ENCODE data around the gene PRELID1. TPM values are rescaled to one million over a fixed set of nuclear protein-coding genes. Genes with fewer than 3 reads are reported as not detected.

The PRELID1 gene
- total and polyA plus RNA-seq, 10 of the 15 experiments (the other 5 are each of a cell fraction or from before 2014, with no cell fraction given): 30.9 to 584 (median 254) TPM

DNA sequence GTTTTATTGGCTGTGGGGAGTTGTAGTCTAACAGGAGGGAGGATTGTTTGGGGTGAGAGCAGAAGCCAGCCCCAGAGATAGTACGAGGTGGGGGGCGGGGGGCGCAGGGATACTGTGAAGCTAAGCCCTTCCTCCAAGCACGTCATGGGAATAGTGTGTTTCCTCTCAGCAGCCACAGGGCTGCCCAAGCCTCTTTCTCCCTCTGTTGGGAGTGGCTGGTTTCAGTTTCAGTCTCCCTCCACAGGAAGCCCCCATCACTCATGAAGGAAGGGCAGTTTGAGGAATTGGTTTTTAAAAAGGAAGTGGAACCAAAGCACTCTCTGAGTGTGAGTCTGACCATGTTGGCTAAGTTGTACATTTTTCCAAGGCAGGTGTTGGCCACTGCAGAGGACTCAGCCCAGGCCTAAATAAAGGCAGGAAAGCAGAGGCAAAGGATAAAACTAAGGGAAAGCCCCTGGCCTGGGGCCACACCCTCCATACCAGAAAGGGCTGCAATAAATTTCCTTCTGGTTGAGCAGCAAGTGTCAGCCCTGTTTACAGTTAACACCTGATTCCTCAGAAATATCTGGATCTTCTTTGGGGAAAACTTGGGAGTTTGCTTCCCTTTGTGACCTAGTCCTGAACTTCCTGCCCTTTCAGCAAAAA is 3.2 kb upstream of the PRELID1 start (continued):
- TF ChIP-seq, protein P1, sequence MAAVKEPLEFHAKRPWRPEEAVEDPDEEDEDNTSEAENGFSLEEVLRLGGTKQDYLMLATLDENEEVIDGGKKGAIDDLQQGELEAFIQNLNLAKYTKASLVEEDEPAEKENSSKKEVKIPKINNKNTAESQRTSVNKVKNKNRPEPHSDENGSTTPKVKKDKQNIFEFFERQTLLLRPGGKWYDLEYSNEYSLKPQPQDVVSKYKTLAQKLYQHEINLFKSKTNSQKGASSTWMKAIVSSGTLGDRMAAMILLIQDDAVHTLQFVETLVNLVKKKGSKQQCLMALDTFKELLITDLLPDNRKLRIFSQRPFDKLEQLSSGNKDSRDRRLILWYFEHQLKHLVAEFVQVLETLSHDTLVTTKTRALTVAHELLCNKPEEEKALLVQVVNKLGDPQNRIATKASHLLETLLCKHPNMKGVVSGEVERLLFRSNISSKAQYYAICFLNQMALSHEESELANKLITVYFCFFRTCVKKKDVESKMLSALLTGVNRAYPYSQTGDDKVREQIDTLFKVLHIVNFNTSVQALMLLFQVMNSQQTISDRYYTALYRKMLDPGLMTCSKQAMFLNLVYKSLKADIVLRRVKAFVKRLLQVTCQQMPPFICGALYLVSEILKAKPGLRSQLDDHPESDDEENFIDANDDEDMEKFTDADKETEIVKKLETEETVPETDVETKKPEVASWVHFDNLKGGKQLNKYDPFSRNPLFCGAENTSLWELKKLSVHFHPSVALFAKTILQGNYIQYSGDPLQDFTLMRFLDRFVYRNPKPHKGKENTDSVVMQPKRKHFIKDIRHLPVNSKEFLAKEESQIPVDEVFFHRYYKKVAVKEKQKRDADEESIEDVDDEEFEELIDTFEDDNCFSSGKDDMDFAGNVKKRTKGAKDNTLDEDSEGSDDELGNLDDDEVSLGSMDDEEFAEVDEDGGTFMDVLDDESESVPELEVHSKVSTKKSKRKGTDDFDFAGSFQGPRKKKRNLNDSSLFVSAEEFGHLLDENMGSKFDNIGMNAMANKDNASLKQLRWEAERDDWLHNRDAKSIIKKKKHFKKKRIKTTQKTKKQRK (IDR thresholded peaks at IDR 0.05; ENCODE audit: low read depth, low read length): no peak
- TF ChIP-seq, protein P2, sequence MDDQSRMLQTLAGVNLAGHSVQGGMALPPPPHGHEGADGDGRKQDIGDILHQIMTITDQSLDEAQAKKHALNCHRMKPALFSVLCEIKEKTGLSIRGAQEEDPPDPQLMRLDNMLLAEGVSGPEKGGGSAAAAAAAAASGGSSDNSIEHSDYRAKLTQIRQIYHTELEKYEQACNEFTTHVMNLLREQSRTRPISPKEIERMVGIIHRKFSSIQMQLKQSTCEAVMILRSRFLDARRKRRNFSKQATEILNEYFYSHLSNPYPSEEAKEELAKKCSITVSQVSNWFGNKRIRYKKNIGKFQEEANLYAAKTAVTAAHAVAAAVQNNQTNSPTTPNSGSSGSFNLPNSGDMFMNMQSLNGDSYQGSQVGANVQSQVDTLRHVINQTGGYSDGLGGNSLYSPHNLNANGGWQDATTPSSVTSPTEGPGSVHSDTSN (IDR thresholded peaks at IDR 0.05; ENCODE audit: insufficient replicate concordance, low read depth, low read length): peak; percentile 77
- TF ChIP-seq, protein P3, sequence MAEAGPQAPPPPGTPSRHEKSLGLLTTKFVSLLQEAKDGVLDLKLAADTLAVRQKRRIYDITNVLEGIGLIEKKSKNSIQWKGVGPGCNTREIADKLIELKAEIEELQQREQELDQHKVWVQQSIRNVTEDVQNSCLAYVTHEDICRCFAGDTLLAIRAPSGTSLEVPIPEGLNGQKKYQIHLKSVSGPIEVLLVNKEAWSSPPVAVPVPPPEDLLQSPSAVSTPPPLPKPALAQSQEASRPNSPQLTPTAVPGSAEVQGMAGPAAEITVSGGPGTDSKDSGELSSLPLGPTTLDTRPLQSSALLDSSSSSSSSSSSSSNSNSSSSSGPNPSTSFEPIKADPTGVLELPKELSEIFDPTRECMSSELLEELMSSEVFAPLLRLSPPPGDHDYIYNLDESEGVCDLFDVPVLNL (IDR thresholded peaks at IDR 0.05; ENCODE audit: low read depth, low read length): no peak
- TF ChIP-seq PAX5 (IDR thresholded peaks at IDR 0.05; ENCODE audit: borderline replicate concordance, low read depth, low read length) (peak; percentile 52; the same call in 1 of the 2 replicates), SMARCA5 (IDR thresholded peaks at IDR 0.05) (no peak), NBN (IDR thresholded peaks at IDR 0.05) (peak; percentile 82), MTA3 (IDR thresholded peaks at IDR 0.05; ENCODE audit: borderline replicate concordance, low read length) (peak; percentile 94), ASH2L (IDR thresholded peaks at IDR 0.05; ENCODE audit: borderline replicate concordance, low read depth) (no peak), TCF12 (IDR thresholded peaks at IDR 0.05; ENCODE audit: low read depth, low read length) (peak; percentile 38; the same call in 1 of the 2 replicates), MYC (IDR thresholded peaks at IDR 0.05; ENCODE audit: insufficient read depth, insufficient read length, insufficient replicate concordance, low read length, severe bottlenecking) (no peak), RFX5 (IDR thresholded peaks at IDR 0.05; ENCODE audit: low read depth, low read length) (no peak), RUNX3 (IDR thresholded peaks at IDR 0.05; ENCODE audit: low read length) (peak; percentile 88), YY1 (IDR thresholded peaks at IDR 0.05; ENCODE audit: low read depth, low read length) (0 out of 2 replicates have a peak, but pooled peaks have one; percentile 6), EGR1 (IDR thresholded peaks at IDR 0.05; ENCODE audit: borderline replicate concordance in 1 of 2, low read depth in 2 of 2, low read length in 2 of 2) (0 out of 3 replicates have a peak, but pooled peaks of 1 of the 2 experiments have one; percentile 16), BACH1 (IDR thresholded peaks at IDR 0.05; ENCODE audit: borderline replicate concordance) (peak; percentile 60; the same call in 1 of the 2 replicates), IRF4 (IDR thresholded peaks at IDR 0.05; ENCODE audit: low read depth, low read length) (peak; percentile 85), SP1 (IDR thresholded peaks at IDR 0.05; ENCODE audit: low read depth, low read length) (peak; percentile 33)
- TF ChIP-seq, protein P4, sequence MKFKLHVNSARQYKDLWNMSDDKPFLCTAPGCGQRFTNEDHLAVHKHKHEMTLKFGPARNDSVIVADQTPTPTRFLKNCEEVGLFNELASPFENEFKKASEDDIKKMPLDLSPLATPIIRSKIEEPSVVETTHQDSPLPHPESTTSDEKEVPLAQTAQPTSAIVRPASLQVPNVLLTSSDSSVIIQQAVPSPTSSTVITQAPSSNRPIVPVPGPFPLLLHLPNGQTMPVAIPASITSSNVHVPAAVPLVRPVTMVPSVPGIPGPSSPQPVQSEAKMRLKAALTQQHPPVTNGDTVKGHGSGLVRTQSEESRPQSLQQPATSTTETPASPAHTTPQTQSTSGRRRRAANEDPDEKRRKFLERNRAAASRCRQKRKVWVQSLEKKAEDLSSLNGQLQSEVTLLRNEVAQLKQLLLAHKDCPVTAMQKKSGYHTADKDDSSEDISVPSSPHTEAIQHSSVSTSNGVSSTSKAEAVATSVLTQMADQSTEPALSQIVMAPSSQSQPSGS (IDR thresholded peaks at IDR 0.05; ENCODE audit: low read length): peak; percentile 65; the same call in 1 of the 2 replicates
- TF ChIP-seq, protein P5, sequence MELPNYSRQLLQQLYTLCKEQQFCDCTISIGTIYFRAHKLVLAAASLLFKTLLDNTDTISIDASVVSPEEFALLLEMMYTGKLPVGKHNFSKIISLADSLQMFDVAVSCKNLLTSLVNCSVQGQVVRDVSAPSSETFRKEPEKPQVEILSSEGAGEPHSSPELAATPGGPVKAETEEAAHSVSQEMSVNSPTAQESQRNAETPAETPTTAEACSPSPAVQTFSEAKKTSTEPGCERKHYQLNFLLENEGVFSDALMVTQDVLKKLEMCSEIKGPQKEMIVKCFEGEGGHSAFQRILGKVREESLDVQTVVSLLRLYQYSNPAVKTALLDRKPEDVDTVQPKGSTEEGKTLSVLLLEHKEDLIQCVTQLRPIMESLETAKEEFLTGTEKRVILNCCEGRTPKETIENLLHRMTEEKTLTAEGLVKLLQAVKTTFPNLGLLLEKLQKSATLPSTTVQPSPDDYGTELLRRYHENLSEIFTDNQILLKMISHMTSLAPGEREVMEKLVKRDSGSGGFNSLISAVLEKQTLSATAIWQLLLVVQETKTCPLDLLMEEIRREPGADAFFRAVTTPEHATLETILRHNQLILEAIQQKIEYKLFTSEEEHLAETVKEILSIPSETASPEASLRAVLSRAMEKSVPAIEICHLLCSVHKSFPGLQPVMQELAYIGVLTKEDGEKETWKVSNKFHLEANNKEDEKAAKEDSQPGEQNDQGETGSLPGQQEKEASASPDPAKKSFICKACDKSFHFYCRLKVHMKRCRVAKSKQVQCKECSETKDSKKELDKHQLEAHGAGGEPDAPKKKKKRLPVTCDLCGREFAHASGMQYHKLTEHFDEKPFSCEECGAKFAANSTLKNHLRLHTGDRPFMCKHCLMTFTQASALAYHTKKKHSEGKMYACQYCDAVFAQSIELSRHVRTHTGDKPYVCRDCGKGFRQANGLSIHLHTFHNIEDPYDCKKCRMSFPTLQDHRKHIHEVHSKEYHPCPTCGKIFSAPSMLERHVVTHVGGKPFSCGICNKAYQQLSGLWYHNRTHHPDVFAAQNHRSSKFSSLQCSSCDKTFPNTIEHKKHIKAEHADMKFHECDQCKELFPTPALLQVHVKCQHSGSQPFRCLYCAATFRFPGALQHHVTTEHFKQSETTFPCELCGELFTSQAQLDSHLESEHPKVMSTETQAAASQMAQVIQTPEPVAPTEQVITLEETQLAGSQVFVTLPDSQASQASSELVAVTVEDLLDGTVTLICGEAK (IDR thresholded peaks at IDR 0.05; ENCODE audit: borderline replicate concordance): peak; percentile 17; the same call in 1 of the 2 replicates
